ENCODE results near the gene HINT3.

HINT3 gene

GRCh38 chr6:125981571-125982185 is 25.1 kb downstream of the HINT3 start:
- Histone ChIP-seq H3K27ac (ENCODE audit: low read depth, low read length, poor library complexity, severe bottlenecking) (no peak overlapping the region), H3K9ac (ENCODE audit: low read length) (no peak overlapping the region), H3K4me3 (ENCODE audit: low read depth, low read length, poor library complexity, severe bottlenecking) (no peak overlapping the region), H4K20me1 (ENCODE audit: insufficient read depth, low read length) (no peaks in the 10 kb centered on the region), H3K9me2 (ENCODE audit: low read depth, low read length) (no peaks in the 10 kb centered on the region), H3K27me3 (ENCODE audit: insufficient read depth, low read length) (no peaks in the 10 kb centered on the region), H3K79me2 (ENCODE audit: insufficient read depth, low read length) (peaks cover 7% of the 10 kb centered on the region; the same call in 1 of the 2 replicates), H3K4me1 (ENCODE audit: insufficient read depth, low read length, severe bottlenecking) (peaks cover 11% of the 10 kb centered on the region), H3K36me3 (ENCODE audit: insufficient read depth, low read length) (no peaks in the 10 kb centered on the region), H3K9me3 (ENCODE audit: low read length) (no peaks in the 10 kb centered on the region), H3K4me2 (ENCODE audit: low read length) (no peak overlapping the region), H3F3A (ENCODE audit: insufficient read depth, low read length) (no peaks in the 10 kb centered on the region), H2AFZ (ENCODE audit: low read length) (no peak overlapping the region)
- TF ChIP-seq CTCF (IDR thresholded peaks at IDR 0.05; ENCODE audit: low read length): no peak
- TF ChIP-seq EZH2 (IDR thresholded peaks at IDR 0.05; ENCODE audit: borderline replicate concordance, low read length): no peak

- no peaks in the 10 kb centered on the region for H3K36me3 ChIP-seq (ENCODE audit: insufficient read depth, low read length)
- H3F3A ChIP-seq (ENCODE audit: insufficient read depth, low read length): no peaks in the 10 kb centered on the region
- no peak overlapping the region for H3K27ac ChIP-seq (ENCODE audit: low read depth, low read length, poor library complexity, severe bottlenecking)
- peaks cover 26% of the 10 kb centered on the region for H3K4me1 ChIP-seq (ENCODE audit: insufficient read depth, low read length, severe bottlenecking)
- no peak overlapping the region for H3K4me3 ChIP-seq (ENCODE audit: low read depth, low read length, poor library complexity, severe bottlenecking)
- H3K79me2 ChIP-seq (ENCODE audit: insufficient read depth, low read length): peaks cover 24% of the 10 kb centered on the region
- no peak overlapping the region for H2AFZ ChIP-seq (ENCODE audit: low read length)
- H4K20me1 ChIP-seq (ENCODE audit: insufficient read depth, low read length): no peaks in the 10 kb centered on the region
- TF ChIP-seq EZH2 (IDR thresholded peaks at IDR 0.05; ENCODE audit: borderline replicate concordance, low read length) (no peak), CTCF (IDR thresholded peaks at IDR 0.05; ENCODE audit: low read length) (no peak)
- no peak overlapping the region for H3K4me2 ChIP-seq (ENCODE audit: low read length)
- H3K9me3 ChIP-seq (ENCODE audit: low read length): no peaks in the 10 kb centered on the region
- no peak overlapping the region for H3K9ac ChIP-seq (ENCODE audit: low read length)
- no peaks in the 10 kb centered on the region for H3K27me3 ChIP-seq (ENCODE audit: insufficient read depth, low read length)
- no peaks in the 10 kb centered on the region for H3K9me2 ChIP-seq (ENCODE audit: low read depth, low read length)
Measured at GRCh38 chr6:125983246-125983945, 26.8 kb downstream of the HINT3 start.

DNA sequence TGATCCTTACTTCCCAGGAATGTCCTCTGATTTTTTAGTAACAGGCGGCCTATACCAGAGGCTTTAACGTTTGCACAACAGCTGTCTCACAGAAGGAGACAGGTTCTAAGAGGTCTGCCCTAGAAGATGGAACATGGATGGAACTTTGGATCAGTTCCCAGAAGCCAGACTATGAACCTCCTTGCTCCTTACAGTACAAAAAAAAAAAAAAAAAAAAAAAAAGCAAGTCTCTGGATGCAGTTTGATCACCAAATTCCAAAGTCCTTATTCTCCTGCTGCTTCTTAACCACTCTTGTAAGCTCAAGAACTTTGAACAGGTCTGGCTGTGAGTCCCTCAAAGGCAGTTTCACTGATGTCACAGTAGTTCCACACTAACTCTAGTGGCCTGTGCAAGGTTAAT is 27.7 kb downstream of the HINT3 start:
- no peaks in the 10 kb centered on the region for H3K36me3 ChIP-seq (ENCODE audit: insufficient read depth, low read length)
- H3K4me3 ChIP-seq (ENCODE audit: low read depth, low read length, poor library complexity, severe bottlenecking): no peak overlapping the region
- H3F3A ChIP-seq (ENCODE audit: insufficient read depth, low read length): no peaks in the 10 kb centered on the region
- peaks cover 35% of the 10 kb centered on the region for H3K4me1 ChIP-seq (ENCODE audit: insufficient read depth, low read length, severe bottlenecking)
- H3K9ac ChIP-seq (ENCODE audit: low read length): no peak overlapping the region
- H3K27ac ChIP-seq (ENCODE audit: low read depth, low read length, poor library complexity, severe bottlenecking): no peak overlapping the region
- no peaks in the 10 kb centered on the region for H3K27me3 ChIP-seq (ENCODE audit: insufficient read depth, low read length)
- H3K4me2 ChIP-seq (ENCODE audit: low read length): no peak overlapping the region
- no peaks in the 10 kb centered on the region for H4K20me1 ChIP-seq (ENCODE audit: insufficient read depth, low read length)
- H3K9me2 ChIP-seq (ENCODE audit: low read depth, low read length): no peaks in the 10 kb centered on the region
- H3K79me2 ChIP-seq (ENCODE audit: insufficient read depth, low read length): peaks cover 33% of the 10 kb centered on the region
- no peak overlapping the region for H2AFZ ChIP-seq (ENCODE audit: low read length)
- TF ChIP-seq CTCF (IDR thresholded peaks at IDR 0.05; ENCODE audit: low read length): no peak
- no peak for TF ChIP-seq EZH2 (IDR thresholded peaks at IDR 0.05; ENCODE audit: borderline replicate concordance, low read length)
- H3K9me3 ChIP-seq (ENCODE audit: low read length): no peaks in the 10 kb centered on the region

All from OCI-LY1 (cell line).